GM18502 (cell line): ENCODE data around the gene RIC8B.

Experiments
- ATAC-seq: cut with Tn5 transposase; IDR thresholded peaks from one replicate; pipeline ENCODE4 v1.9.1; 2021; ENCODE audit warnings: mild to moderate bottlenecking; ENCODE audit not compliant: unreplicated experiment, poor library complexity

The RIC8B gene

GRCh38 chr12:106863189-106863588 lies 88.7 kb downstream of the RIC8B start:
- no peak for ATAC-seq

- no peak for ATAC-seq
Observed at GRCh38 chr12:106865683-106866082, 91.2 kb downstream of the RIC8B start.

- no peak for ATAC-seq
Observed at GRCh38 chr12:106866426-106867080, 92.1 kb downstream of the RIC8B start.

GRCh38 chr12:106867651-106868050 lies 93.2 kb downstream of the RIC8B start:
- no peak for ATAC-seq

- no peak for ATAC-seq
Observed at GRCh38 chr12:106868982-106869700, 94.7 kb downstream of the RIC8B start.

GRCh38 chr12:106870116-106870515 lies 95.6 kb downstream of the RIC8B start:
- ATAC-seq = no peak

- no peak for ATAC-seq
Observed at GRCh38 chr12:106871477-106871876, 97.0 kb downstream of the RIC8B start.

- ATAC-seq = no peak
Observed at GRCh38 chr12:106873983-106874382, 99.5 kb downstream of the RIC8B start.

- no peak for ATAC-seq
Observed at GRCh38 chr12:106878804-106879203, 104.3 kb downstream of the RIC8B start.

- no peak for ATAC-seq
Observed at GRCh38 chr12:106879612-106880011, 105.1 kb downstream of the RIC8B start.

- ATAC-seq = no peak
Observed at GRCh38 chr12:106883426-106883825, 108.9 kb downstream of the RIC8B start.

- no peak for ATAC-seq
Observed at GRCh38 chr12:106885026-106885425, 110.5 kb downstream of the RIC8B start.

GRCh38 chr12:106885541-106886249 lies 111.2 kb downstream of the RIC8B start:
- ATAC-seq = no peak

- ATAC-seq = no peak
Observed at GRCh38 chr12:106886932-106887331, 112.5 kb downstream of the RIC8B start.

GRCh38 chr12:106888348-106888970 lies 114.0 kb downstream of the RIC8B start:
- no peak for ATAC-seq

- ATAC-seq = no peak
Observed at GRCh38 chr12:106889326-106889725, 114.8 kb downstream of the RIC8B start.

GRCh38 chr12:106889950-106890626 lies 115.6 kb downstream of the RIC8B start:
- ATAC-seq = no peak

- no peak for ATAC-seq
Observed at GRCh38 chr12:106892075-106892474, 117.6 kb downstream of the RIC8B start.

- no peak for ATAC-seq
Observed at GRCh38 chr12:106893451-106893850, 119.0 kb downstream of the RIC8B start.

- ATAC-seq = no peak
Observed at GRCh38 chr12:106894774-106895173, 120.3 kb downstream of the RIC8B start.
